Activated CD4-positive, alpha-beta T cell treated with anti-CD3 and anti-CD28 coated beads, Interleukin-2, amount 50 U/mL, for 48 hours (primary cell): Measurements from ENCODE around the gene PDLIM7.

ENCODE experiments used
- DNase-seq, 2 experiments: peaks; one replicate each; pipeline ENCODE4 v3.0.0-alpha.2; 2020

PDLIM7 gene

DNA sequence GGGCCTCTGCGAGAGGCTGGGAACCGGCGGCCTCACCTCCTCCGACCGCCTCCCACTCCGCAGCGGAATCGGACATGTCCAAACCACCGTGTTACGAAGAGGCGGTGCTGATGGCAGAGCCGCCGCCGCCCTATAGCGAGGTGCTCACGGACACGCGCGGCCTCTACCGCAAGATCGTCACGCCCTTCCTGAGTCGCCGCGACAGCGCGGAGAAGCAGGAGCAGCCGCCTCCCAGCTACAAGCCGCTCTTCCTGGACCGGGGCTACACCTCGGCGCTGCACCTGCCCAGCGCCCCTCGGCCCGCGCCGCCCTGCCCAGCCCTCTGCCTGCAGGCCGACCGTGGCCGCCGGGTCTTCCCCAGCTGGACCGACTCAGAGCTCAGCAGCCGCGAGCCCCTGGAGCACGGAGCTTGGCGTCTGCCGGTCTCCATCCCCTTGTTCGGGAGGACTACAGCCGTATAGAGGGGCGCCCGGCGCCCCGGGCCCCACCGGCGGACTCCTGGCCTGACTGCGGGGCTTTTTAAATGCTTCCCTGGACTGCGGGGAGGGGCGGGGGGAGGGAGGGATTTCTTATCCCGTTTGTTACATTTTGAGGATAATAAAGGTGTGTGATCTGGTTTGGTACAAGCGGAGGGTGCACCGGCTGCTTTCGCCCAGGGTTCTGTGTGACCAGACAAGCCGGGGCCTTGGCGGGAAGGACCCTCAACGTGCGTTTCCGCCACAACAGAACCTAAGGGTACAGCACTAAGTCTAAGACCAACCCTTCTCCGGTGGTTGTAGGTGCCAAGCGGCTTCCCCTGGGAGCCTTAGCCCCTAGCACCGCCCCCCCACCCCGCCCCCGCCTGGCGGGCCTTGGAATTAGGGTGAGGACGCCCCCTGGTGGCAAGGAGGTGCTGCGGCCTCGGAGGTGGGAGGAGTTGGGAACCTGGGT is 41.5 kb downstream of the PDLIM7 start:
- DNase-seq = peak; percentile 98 to 99

DNA sequence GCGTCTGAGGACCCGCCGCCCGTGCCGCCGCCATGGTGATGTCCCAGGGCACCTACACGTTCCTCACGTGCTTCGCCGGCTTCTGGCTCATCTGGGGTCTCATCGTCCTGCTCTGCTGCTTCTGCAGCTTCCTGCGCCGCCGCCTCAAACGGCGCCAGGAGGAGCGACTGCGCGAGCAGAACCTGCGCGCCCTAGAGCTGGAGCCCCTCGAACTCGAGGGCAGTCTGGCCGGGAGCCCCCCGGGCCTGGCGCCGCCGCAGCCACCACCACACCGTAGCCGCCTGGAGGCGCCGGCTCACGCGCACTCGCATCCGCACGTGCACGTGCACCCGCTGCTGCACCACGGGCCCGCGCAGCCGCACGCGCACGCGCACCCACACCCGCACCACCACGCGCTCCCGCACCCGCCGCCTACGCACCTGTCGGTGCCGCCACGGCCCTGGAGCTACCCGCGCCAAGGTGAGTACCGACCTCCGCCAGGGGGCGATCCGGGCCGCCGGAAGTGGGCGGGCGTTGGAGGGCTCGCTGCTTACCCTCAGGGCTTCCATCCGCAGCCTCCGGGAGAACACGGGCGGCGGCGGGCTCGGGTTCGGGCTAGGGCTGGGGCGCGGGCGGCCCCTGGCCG is 42.3 kb downstream of the PDLIM7 start:
- DNase-seq = peak; percentile 95 to 96

DNA sequence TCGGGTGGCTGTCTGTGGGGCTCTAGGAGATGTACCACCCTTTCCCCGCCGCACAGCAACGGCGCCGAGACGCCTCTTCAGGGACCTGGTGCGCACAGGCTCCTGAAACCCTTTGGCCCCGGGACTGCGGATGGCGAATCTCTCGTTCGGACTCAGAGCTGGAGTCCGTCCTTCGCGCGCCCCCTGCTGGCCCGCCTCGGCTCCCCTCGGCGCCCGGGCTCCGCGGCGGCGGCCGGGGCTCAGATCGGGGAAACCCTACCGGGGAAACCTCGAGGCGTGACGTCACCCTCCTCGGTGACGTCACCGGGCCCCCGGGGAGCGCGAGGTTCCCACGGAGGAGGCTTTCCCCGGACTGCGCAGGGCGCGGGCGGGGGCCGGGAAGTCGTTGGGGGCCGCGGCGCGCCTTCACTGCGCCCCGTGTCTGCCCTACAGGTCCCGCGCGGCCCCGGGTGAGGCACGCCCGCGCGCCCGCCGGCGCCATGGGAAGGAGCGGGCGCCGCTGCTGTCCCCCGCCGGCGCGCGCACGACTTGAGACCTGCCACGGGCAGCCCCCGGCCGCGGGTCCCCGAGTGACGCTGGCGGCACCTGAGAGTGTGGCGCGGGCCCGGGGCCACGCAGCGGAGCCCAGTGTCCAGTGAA is 42.9 kb downstream of the PDLIM7 start:
- DNase-seq = peak; percentile 96

DNA sequence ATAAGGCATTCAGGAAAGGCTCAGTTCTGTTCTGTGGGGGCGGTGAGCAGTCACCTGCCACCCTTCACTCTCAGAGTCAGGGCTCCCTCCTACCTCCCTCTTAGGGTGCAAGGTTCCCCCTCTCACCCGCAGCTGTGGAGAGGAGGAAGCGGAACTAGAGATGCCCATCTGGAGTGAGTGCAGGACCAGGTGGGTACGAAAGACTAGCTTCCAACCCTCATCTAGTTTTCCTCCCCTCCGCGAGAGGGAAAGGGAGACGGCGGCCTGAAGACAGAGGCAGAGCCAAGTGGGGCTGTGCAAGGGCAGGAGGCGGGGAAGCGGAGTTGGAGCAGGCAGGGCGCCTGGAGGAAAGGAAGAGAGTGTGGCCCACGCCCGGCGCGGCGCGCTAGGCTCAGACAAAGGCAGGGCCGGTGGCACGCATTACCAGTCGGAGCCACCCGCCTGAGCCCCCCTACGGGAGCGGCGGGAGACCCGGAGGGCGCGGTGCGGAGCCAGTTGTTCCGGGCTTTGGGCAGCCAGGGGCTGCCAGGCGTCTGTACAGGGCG is 43.5 kb downstream of the PDLIM7 start:
- DNase-seq = no peak

DNA sequence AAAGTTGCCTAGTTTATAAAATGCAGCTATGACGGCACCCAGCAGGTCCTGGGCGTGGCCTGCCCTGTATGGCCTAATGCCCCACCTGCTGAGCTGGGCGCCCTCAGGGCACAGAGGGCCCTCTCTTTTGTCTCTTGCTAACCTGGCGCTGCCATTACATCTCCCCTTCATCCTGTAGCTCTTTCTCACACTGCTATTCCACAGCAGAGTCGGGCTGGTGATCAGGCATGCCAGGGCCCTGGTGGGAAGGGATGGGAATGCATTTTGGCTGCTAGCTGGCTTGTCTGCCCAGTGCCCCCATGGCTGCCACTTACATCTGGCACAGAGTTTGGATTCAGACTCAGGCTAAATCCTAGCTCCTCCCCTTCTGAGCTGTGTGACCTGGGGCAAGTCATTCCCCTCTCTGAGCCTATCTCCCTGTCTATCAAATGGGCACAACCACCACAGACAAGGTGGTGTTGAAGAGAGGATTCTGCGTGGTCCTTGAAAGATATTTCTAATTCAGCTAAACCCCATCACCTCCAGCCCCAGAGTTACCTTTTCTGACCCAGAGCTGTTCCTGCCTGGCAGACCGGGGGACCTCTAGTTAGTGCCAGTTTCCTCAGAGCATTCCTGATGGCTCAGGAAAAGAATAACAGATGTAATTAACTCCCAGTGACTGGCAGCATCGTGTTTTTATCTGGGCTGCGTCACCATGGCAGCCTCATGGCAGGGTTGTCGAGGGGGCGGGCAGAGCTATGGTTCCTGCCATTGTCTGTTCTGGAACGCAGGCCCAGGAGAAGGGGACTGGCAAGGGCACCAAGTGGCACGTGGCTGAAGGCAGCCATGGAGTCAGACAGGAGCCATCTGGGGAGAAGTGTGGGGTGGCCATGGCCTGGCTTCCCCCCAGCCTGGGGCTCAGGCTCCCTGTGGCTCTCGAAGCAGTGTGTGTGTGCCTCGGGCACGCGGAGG is 44.4 kb downstream of the PDLIM7 start:
- no peak for DNase-seq

DNA sequence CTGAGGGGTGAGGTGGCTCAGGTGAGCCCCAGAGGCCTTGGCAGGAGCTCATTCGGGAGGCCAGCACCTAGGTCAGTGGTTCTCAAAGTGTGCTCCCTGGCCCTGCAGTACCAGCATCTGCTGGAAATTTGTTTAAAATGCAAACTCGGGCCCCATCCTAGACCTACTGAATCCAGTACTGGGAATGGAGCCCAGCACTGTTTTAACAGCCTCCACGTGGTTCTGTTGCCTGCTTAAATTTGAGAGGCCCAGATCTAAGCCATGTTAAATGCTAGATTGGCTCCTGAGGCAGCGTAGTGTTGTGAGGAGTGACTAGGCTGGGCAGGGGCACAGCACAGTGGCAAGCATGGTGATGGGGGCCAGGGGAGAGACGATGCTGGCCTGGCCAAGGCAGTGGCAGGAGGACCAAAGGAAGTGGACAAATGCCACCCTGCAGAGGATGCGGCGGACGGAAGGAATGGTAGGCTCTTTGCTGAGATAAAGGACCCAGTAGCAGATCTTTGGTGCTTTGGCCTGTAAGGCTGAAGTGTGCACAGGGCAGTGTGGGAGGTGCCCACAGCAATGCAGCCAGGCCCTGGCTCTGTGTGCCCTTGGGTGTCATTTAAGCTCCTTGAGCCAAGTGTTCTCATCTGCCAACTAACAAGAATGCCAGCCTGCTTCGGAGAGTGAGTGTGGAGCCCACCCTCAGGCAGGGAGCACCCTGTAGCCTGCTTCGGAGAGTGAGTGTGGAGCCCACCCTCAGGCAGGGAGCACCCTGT is 46.6 kb downstream of the PDLIM7 start:
- DNase-seq = no peak

DNA sequence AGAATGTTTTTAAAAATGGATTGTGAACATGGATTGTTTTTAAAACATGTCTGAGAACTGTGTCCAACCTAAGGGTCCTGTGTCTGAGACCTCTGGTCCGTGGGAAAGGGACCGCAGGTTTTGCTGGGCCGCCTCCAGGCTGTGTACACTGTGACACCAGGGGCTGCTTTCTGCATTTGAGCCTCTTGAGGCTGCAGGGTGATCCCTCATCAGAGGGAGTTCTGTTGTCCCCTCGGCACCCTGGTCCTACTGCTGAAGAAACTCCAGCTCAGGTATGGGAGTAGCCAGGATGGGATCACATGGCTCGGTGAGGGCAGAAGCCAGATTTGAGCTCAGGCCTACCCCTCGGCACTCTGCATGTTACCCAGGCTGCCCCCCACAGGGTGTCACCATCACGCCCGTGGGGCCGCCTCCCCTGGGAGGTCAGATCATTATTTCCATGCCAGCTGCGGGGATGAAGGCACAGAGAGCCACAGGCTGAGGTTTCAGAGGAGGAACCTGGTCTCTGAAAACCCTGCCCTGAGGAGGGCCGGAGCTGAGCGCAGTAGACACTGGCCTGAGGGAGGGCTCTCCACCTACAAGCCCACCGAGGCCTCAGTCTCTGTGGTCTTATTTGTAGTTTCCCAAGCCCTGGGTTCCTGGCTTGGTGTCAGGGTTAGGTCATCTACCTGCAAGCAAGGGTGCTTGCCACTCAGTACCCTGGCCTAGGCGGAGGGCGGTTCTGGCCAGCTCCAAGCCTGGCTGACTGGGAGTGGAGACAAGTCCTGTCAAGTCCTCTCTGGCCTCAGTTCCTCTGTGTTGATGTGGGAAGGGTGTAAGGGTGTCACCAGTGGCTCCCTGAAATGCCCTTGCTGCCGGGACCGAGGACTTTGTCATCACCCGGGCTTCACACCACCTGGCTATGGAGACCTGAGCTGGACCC is 48.0 kb downstream of the PDLIM7 start:
- no peak for DNase-seq

DNA sequence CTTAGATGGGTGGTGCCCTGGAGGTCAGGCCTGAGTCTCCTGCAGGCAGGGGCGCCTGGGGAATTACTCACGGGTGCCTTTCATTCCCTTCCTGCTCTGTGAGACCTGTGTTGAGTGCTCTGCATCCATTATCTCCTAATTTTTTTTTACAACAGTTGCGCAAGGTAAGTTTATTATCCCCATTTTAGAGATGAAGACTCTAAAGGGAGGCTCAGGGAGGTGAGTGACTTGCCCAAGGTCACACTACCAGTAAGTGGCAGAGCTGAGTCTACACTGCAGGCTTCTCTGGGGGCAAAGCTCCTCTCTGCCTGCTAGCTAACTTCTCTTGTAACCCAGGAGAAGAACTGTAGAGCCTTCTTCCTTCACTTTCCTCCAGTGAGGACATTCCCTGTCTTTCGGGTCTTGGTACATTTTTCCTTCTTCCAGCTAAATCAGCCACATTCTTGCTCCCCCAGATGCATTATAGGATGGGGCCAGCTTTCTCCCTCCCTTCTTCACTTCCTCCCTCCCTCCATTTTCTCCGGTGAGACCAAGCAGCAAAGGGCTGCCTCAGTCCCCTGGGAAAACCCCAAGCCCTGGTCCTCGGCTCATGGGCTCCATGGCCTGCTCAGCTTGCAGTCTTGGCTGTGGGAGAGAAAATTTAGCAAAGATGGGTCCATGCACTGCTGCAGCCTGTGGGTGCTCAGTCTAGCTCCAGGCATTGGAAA is 49.0 kb downstream of the PDLIM7 start:
- no peak for DNase-seq

DNA sequence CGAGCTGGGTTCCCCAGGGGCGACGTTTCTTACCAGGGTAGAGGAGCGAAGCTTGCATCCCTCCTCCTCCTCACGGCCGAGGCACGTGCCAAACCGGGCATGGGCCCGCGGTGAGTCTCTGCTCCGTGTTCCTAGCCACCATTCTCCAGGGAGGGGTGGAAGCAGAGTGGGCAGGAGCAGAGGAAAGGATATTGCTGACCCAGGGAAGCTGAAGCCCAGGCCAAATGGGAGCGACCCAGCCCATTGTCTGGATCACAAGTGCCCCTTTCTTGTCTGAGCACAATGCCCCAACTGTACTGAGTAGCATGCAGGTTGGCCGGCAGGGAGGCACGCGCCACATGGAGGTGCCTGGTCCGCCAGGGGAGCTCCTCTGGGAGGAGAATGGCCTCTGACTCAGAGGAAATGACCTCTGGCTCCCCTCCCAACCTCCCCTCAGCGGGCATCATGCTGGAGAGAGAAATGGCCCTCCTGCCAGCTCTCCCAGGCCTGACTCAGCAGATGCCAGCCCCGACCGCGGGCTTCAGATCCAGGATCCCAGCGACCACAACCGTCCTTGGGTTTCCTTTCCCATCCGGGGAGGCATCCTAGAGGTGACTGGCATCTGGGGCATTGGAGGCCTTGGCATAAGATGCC is 49.7 kb downstream of the PDLIM7 start:
- no peak for DNase-seq

DNA sequence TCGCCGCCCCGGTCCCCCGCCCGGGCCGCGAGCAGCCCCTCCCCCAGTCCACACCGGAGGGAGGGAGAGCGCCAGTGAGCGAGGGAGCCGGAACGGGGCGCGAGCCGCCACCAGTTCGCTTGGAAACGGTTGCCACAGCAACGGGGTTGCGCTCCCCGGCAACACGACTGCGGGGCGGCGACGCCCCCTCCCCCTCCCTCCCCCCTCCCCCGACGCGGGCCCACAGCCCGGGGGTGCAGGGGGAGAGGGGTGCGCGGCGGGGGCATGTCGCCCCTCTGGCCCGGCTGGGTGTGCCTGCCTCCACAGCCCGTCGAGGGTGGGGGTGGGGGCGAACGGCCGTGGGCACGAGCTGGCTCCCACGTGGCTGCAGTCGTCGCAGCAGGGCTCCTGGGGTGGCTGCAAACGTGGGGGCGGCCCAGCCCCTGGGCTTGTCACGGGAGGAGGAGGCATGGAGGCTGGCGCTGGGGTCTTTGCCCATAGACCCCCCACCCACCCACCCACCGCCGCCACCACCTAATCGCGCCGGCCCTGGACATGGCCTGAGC is 50.3 kb downstream of the PDLIM7 start:
- DNase-seq = peak; percentile 66 to 70

DNA sequence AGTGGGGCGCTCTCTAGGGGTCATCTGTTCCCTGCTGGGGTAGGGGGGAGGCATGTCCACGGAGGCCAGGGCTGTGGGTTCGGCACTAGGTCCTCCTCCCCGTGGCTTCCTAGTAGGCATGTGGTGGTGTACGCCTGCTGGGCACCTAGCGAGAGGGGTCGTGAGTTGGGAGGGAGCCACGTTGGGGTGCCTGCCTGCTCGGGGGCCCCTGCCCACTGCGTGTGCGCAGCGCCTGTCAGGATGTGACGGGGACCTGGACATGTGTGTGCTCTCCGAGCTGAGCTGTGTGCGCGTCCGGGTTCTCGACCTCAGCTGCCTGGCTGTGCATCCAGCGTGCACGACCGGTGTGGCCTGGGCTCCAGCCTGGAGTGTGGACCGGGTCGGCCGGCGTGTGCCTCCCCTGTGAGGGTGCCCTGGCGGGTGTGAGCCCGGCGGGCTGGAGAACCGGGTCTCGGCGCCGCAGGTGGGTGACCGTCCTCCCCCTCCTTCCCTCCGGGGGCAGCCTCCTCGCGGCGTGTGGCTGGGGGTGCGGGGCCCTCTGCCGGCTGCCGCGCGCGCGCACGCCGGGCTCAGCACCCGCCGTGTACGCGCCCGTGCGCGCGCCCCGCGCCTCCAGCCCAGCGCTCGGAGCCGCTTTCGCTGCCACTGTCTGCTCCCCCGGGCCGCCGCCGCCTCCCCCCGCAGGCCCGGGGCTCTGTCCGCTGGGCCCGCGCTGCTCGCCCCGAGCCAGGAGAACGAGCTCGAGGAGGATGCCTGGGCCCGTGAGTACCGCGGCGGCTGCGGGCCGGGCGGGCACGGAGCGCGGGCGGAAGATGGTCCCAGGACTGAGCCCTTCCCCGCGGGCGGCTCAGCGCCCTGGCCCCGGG is 51.0 kb downstream of the PDLIM7 start, which contains the start of gene PRR7:
PRR7 (plus strand) TSS at position 615 of the 866 bp plus-strand sequence. CDS start 8,254 bp downstream, outside the sequence.
- peak; percentile 69 to 76 for DNase-seq

DNA sequence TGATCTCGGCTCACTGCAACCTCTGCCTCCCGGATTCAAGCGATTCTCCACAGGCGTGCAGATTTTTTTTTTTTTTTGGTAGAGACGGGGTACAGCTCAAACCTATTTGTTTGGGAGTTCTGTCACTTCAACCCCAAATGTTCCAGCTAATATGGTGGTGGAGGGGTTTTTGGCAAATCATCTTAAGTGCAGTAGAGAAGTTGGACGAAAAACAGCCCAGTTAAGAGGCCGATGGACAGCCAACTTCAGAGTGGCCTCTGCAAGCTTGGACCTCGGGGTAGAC is 51.5 kb downstream of the PDLIM7 start:
- DNase-seq = no peak

DNA sequence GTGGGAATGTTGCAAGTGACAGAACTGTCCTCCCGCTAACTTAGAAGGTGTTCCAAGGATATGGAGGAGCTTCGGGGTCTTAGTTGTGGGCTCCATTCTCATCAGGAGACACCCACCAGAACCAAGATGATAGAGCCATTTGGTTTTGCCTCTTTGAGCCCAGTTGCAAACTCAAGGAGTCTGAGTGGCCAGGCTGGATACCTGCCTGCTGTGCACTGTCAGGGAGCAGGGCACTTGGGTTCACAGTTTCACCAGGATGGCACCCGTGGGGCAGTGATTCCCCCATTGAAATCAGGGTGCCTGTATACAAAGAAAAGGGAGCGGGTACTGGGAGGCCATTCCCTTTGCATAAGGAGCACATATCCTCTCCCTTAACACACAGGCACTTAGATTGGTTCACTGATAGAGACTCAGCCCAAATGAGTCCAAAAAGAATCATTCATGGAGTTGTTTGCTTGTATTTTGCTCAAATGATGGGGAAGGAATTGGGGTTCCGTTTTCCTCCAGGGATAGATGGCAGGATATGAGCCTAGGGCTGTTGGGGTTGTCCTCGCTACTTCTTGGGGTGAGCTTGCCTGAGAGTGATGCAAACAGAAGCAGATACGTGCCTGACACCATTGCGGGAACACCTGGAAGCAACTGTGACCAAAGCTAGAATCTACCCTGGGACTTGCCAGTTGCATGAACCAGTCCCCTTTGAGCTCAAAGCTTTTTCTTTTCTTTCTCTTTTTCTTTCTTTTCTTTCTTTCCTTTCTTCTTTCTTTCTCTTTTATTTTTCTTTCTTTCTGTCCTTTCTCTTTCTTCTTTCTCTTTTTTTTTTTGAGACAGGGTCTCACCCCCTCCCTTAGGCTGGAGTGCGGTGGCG is 52.1 kb downstream of the PDLIM7 start:
- peak; percentile 47 to 54 for DNase-seq

DNA sequence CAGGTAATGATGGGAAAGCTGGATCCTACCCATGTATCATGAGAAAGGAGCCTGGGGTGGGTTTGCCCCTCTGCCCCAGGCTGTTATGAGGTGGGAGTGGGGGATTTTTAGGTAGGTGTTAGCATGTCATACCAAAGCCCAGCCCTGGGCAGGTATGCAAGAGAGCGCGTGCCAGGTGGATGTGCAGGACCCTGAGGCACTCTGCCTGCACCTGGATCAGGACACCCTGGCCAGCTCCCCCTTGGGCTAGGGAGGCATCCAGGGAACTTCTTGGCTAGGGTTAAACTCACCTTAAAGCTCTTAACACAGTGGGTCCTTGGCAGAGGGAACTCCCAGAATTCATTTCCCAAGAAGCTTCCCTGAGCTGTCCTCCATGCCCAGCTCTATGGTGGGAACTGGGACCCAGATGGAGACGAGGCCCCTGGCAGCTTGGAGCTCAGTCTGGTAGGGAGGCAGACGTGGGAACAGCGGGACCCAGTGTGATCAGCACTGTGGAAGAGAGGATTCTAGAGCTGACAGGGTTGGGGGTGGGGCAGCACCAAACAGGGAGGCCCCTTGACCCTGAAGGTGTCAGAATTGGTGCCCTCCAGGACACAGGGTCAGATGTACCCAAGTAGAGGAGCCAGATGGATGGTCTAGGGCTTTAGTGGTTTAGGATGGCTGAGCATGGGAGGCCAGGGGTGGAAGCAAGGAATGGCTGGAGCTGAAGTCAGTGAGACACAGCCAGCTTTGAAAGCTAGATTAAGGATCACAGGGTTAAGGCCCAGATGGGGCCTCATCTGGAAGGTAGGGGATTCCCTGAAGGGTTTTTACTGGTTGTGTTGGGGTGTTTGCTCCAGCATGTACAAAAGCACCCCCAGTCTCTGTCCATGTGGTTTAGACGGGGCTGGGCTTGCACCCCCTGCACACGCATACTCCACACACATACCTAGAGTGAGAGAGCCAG is 53.0 kb downstream of the PDLIM7 start:
- DNase-seq = peak in 1 of 2 experiments; percentile 40

DNA sequence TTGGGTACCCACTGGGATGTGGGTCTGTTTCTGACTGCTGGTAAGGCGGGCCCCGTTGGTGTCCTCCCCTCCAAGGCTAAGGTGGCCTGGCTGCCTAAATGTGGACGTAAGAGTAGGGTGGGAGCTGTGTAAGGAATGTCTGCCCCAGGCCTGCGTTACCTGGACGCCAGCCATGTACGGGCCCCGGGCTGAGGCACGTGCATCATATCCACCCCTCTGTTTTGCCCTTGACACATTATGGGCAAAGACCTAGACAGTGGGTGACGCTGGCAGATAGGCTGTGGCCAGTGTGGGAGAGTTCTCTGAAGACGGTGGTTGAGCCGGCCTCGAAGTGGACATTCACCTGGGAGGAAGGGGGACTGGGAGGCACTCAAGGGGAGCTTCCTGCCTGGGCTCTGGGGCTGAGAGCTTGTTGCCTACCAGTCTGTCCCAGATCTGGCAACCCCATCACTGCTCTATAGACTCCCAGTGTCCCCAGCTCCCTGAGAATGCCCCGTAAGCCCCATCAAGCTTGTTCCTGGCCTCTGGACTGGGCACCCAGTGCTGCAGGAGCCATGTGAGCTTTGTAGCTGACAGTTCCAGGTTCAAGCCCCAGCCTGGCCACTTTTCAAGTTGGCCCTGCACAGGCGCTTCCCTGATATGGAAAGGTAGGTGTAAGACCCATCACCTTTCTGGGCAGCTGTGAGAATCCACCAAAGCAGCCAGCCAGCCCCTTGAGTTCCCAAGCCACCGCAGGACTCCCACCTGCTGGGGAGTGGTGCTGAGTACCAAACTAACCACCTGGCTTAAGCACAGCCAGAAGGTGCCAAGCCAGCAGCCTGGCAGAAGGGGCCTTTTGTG is 54.0 kb downstream of the PDLIM7 start:
- no peak for DNase-seq
